Dendritic cell treated with granulocyte-macrophage colony-stimulating factor and Interleukin-4, amounts not matched to agents 40 ng/mL and 50 ng/mL, for 4 days (primary cell): ENCODE measurements around the gene PTPRN2.
"Not testable (repeated sequence)": the region's sequence is repeated elsewhere in the genome, so short reads cannot be mapped to it uniquely, and the experiment has no call there.

Source experiments
- H3K27ac Mint-ChIP-seq: one replicate; pipeline ENCODE4 v1.8.0; 2022; ENCODE audit warnings: mild to moderate bottlenecking, mixed read lengths
- H3K27me3 Mint-ChIP-seq: one replicate; pipeline ENCODE4 v1.8.0; 2022; ENCODE audit warnings: mild to moderate bottlenecking, mixed read lengths
- H3K36me3 Mint-ChIP-seq: one replicate; pipeline ENCODE4 v1.8.0; 2022; ENCODE audit warnings: low read depth, mixed read lengths
- H3K4me1 Mint-ChIP-seq: one replicate; pipeline ENCODE4 v1.8.0; 2022; ENCODE audit warnings: low read depth, mixed read lengths
- H3K4me3 Mint-ChIP-seq: one replicate; pipeline ENCODE4 v1.8.0; 2022; ENCODE audit warnings: mild to moderate bottlenecking, moderate library complexity, mixed read lengths
- H3K9me3 Mint-ChIP-seq: one replicate; pipeline ENCODE4 v1.8.0; 2022; ENCODE audit warnings: mixed read lengths
- intact Hi-C: fragments of 100-400 bp; cut with micrococcal nuclease; formaldehyde crosslinking; loops from one replicate; pipeline ENCODE4 v1.15.0; 2022

PTPRN2 gene

GRCh38 chr7:157737151-157738065, 850.2 kb downstream of the PTPRN2 start:
- Mint-ChIP-seq H3K36me3 (no peaks in the 10 kb centered on the region), H3K9me3 (no peaks in the 10 kb centered on the region)

GRCh38 chr7:157736341-157736740, 851.3 kb downstream of the PTPRN2 start:
- no peaks in the 10 kb centered on the region for H3K4me1 Mint-ChIP-seq
- no peak overlapping the region for H3K27ac Mint-ChIP-seq
- H3K4me3 Mint-ChIP-seq, result no peak overlapping the region
- no peaks in the 10 kb centered on the region for H3K9me3 Mint-ChIP-seq
- H3K36me3 Mint-ChIP-seq, result no peaks in the 10 kb centered on the region
- intact Hi-C loops, result no loop called here
- H3K27me3 Mint-ChIP-seq, result peaks cover 8% of the 10 kb centered on the region

More at GRCh38 chr7:157737151-157738065, 850.2 kb downstream of the PTPRN2 start:
- Mint-ChIP-seq H3K4me1 (no peaks in the 10 kb centered on the region), H3K27me3 (peaks cover 9% of the 10 kb centered on the region), H3K27ac (no peak overlapping the region), H3K4me3 (no peak overlapping the region)
- intact Hi-C loops, result no loop called here

GRCh38 chr7:157735826-157736225, 851.8 kb downstream of the PTPRN2 start:
- H3K27me3 Mint-ChIP-seq, result peaks cover 7% of the 10 kb centered on the region
- intact Hi-C loops, result no loop called here
- no peak overlapping the region for H3K27ac Mint-ChIP-seq
- H3K36me3 Mint-ChIP-seq, result no peaks in the 10 kb centered on the region
- H3K4me1 Mint-ChIP-seq, result no peaks in the 10 kb centered on the region
- no peaks in the 10 kb centered on the region for H3K9me3 Mint-ChIP-seq
- no peak overlapping the region for H3K4me3 Mint-ChIP-seq

GRCh38 chr7:157734676-157735640, 852.7 kb downstream of the PTPRN2 start:
- Mint-ChIP-seq H3K27me3 (peaks cover 8% of the 10 kb centered on the region), H3K4me3 (no peak overlapping the region), H3K9me3 (no peaks in the 10 kb centered on the region), H3K4me1 (no peaks in the 10 kb centered on the region), H3K36me3 (no peaks in the 10 kb centered on the region), H3K27ac (no peak overlapping the region)
- intact Hi-C loops, result no loop called here

GRCh38 chr7:157733760-157734395, 853.7 kb downstream of the PTPRN2 start:
- H3K9me3 Mint-ChIP-seq, H3K27ac Mint-ChIP-seq, H3K4me3 Mint-ChIP-seq, H3K4me1 Mint-ChIP-seq, intact Hi-C loops, H3K36me3 Mint-ChIP-seq: not testable (repeated sequence)
- H3K27me3 Mint-ChIP-seq, result peaks cover 12% of the 10 kb centered on the region

- Mint-ChIP-seq H3K27me3 (peaks cover 9% of the 10 kb centered on the region), H3K9me3 (no peaks in the 10 kb centered on the region), H3K27ac (no peak overlapping the region), H3K36me3 (no peaks in the 10 kb centered on the region), H3K4me1 (no peaks in the 10 kb centered on the region), H3K4me3 (no peak overlapping the region)
- intact Hi-C loops, result no loop called here
These were observed 856.5 kb downstream of the PTPRN2 start for GRCh38 chr7:157731126-157731525.

- Mint-ChIP-seq H3K4me1 (no peaks in the 10 kb centered on the region), H3K27me3 (peaks cover 9% of the 10 kb centered on the region), H3K9me3 (no peaks in the 10 kb centered on the region), H3K4me3 (no peak overlapping the region), H3K36me3 (no peaks in the 10 kb centered on the region), H3K27ac (no peak overlapping the region)
- intact Hi-C loops, result no loop called here
These were observed 857.0 kb downstream of the PTPRN2 start for GRCh38 chr7:157730614-157731013.

- H3K4me3 Mint-ChIP-seq, result no peak overlapping the region
- intact Hi-C loops, result no loop called here
- no peaks in the 10 kb centered on the region for H3K9me3 Mint-ChIP-seq
- H3K4me1 Mint-ChIP-seq, result no peaks in the 10 kb centered on the region
- peaks cover 9% of the 10 kb centered on the region for H3K27me3 Mint-ChIP-seq
- H3K27ac Mint-ChIP-seq, result no peak overlapping the region
- H3K36me3 Mint-ChIP-seq, result no peaks in the 10 kb centered on the region
These were observed 858.1 kb downstream of the PTPRN2 start for GRCh38 chr7:157729566-157729965.

GRCh38 chr7:157727964-157728615, 859.5 kb downstream of the PTPRN2 start:
- Mint-ChIP-seq H3K4me1 (no peaks in the 10 kb centered on the region), H3K36me3 (no peaks in the 10 kb centered on the region), H3K4me3 (no peak overlapping the region), H3K27me3 (peaks cover 10% of the 10 kb centered on the region), H3K9me3 (no peaks in the 10 kb centered on the region), H3K27ac (no peak overlapping the region)
- intact Hi-C loops, result no loop called here

GRCh38 chr7:157726764-157727163, 860.9 kb downstream of the PTPRN2 start:
- H3K9me3 Mint-ChIP-seq, result no peaks in the 10 kb centered on the region
- no peak overlapping the region for H3K4me3 Mint-ChIP-seq
- peaks cover 10% of the 10 kb centered on the region for H3K27me3 Mint-ChIP-seq
- intact Hi-C loops, result no loop called here
- no peaks in the 10 kb centered on the region for H3K36me3 Mint-ChIP-seq
- H3K4me1 Mint-ChIP-seq, result no peaks in the 10 kb centered on the region
- no peak overlapping the region for H3K27ac Mint-ChIP-seq

GRCh38 chr7:157725312-157725711, 862.3 kb downstream of the PTPRN2 start:
- H3K9me3 Mint-ChIP-seq, H3K27me3 Mint-ChIP-seq, intact Hi-C loops, H3K27ac Mint-ChIP-seq, H3K4me1 Mint-ChIP-seq, H3K4me3 Mint-ChIP-seq, H3K36me3 Mint-ChIP-seq: not testable (repeated sequence)

- H3K4me1 Mint-ChIP-seq, result no peaks in the 10 kb centered on the region
- intact Hi-C loops, result no loop called here
- H3K9me3 Mint-ChIP-seq, result no peaks in the 10 kb centered on the region
- H3K27ac Mint-ChIP-seq, result no peak overlapping the region
- H3K36me3 Mint-ChIP-seq, result no peaks in the 10 kb centered on the region
- peaks cover 4% of the 10 kb centered on the region for H3K27me3 Mint-ChIP-seq
- H3K4me3 Mint-ChIP-seq, result no peak overlapping the region
These were observed 864.4 kb downstream of the PTPRN2 start for GRCh38 chr7:157723205-157723604.
